ENCODE results near the gene CRHR1.
"Not testable (repeated sequence)": the region's sequence is repeated elsewhere in the genome, so short reads cannot be mapped to it uniquely, and the experiment has no call there.

CRHR1 gene

DNA sequence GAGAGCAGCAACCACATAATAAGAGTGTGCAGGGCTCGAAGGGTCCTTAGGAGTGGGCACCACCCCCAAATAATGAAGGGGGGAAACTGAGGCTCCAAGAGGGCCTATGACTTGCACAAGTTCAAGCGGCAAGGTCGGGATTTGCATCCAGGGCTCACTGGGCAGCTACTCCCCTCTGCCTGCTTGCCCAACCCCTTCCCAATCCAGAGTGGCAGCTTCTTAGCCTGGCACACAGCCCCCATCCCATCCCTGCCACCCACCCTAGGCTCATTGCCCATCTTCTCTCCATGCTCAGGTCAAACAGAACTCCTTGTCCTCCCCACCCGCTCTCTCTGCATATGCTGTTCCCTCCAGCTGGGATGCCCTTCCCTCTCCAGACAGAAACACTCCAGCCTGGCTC, 63.0 kb downstream of the CRHR1 start:
- no peak for DNase-seq

DNA sequence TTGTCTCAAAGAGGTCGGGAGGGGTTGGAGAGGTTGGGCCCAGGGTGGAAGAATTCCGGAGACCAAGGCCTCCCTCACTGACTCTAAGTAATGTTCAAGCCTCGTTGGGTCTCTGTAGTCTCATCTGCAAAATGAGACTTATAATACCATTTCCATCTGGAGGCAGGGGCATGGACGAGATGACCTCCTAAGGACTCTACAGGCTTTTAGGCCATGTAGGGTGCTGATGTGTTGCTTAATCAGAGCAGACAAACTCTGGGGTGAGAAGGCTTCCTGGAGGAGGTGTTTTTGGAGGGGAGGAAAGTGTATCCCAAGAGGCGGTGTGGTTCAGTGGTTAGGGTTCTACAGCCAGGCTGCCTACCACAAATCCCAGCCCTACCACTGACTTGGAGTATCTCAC, 63.6 kb downstream of the CRHR1 start:
- DNase-seq, result no peak

DNA sequence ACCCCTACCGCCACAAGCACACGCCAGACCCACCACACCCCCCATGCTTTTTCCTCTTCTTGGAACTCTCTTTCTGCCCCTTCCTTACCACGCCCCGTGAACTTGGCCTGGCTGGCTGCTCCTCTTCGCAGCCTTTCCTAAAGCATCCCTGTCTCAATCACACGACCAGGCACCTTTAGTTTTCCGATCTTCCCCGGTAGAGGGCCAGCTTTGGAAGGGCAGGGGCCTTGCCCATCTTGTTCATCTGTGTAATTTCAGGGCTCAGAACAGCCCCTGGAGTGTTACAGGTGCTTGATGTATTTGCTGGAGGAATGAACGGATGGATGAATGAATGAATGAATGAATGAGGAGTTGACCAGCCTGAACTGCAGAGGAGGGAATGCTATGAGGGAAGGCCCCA, 64.3 kb downstream of the CRHR1 start:
- no peak for DNase-seq

DNA sequence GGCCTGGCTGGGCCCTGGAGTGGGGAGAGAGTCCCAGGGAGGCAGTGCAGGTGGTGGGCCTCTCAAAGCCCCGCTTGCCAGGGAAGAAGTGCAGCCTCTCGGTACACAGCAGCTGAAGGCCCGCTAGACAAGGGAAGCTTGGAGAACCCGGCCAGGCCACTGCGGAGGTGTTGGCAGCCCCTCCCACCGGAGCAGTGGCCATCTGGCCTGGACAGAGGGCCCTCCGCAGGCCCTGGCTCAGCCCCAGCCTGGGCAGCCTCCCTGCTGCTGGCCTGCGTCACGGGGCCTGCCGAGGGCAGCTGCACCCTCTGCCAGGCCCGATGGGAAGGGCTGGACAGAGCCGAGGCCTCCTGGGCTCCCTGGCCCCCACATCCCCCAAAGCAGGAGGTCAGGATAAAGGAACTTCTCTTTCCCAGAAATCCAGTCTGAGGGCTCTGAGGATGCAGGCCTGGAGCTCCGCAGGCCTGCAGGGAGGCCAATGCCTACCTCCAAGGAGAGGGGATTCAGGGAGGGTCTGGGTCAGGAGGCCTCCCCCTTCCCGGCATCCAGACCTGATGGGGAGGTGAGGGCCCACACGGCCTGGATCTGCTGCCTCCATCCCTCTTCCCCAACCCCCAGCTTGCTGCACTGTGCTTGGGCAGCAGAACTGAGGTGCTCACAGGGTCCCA, 64.9 kb downstream of the CRHR1 start:
- DNase-seq, result no peak

DNA sequence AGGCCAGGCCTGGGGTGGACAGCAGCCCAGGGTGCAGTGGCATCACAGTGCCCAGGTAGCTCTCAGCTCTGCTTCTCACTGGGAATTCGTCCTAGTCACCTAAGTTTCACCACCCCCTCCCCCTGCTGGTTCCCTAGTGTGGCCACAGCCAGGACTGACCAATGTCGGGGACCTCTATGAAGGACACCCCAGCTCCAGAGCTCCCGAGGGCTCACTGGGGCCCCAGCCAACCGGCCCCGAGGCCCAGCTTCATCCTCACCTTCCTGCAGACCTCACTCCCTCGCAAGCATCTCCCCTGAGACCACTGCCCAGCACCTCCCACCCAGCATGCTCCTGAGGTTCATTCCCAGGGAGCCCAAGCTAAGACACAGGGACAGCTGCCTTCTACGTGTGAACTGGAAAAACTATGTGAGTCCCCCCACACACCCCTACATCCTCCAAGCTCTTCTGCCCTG, 65.4 kb downstream of the CRHR1 start:
- no peak for DNase-seq

DNA sequence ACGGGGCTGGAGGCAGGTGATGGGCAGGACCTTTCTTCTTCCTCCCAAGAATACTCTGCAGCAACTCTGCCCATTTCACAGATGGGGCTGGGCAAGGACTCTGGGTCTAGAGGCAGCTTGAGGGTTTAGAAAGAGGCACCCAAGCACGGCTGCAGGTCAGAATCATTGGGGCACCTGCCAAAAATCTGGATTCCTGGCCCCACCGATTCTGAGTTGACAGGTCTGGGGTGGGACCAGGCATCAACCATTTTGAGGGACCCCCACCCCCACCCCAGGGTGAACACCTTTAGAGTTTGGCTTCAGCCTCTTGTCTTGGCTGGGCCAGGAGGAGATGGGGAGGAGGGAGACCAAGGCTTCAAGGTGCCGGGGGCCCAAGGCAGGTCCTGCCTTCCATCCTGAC, 65.9 kb downstream of the CRHR1 start:
- DNase-seq, result no peak

DNA sequence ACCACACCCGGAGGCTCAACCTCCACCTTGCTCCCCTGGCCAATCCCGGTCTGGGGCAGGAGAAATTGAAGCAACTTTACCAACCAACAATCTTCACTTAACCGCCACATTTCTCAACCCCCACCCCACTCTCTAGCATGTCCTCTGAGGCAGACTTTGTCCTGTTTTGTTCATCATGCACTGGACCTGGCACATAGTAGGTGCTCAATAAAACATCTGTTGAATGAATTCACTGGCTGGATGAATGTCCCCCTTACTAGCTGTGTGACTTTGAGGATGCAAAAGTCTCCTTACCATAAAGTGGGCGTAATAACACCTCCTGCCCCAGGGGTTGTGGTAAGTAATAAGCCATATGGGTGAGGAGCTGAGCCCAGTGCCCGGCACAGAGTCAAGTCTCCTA, 66.3 kb downstream of the CRHR1 start:
- DNase-seq, result no peak

DNA sequence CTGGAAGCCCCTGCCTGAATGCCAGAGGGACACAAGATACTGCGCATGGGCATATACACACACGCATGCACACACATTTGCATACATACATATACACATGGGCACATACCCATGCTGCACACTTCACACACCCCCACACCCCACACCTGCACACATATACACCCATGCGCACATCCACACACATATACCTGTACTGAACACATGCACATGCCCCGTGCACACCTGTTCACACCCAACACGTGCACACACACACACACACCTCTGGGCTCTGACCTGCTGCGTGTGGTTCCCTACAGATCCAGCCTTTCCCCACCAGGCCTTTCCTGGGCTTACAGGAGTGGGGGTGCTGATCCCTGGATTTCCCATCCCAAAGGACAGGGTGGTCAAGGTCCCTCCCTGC, 66.9 kb downstream of the CRHR1 start:
- DNase-seq, result no peak

DNA sequence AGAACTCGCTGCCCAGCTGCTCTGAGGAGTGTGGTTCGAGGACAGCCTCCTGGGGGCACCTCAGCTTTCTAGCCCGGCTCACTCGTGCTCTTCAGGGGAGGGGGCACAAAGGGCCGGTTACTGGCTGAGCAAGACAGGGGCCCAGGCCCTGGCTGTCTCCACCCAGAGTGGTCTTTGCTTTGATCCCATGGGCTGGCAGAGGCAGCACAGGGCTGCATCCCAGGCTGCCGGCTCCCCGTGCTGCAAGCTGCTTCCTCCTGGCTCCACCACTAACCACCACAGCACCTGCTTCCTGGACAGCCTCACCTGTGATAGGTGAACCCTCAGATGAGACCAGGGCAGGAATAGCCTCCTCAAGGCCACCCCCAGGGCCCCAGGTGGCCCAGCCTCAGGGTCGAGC, 67.3 kb downstream of the CRHR1 start:
- DNase-seq, result no peak

DNA sequence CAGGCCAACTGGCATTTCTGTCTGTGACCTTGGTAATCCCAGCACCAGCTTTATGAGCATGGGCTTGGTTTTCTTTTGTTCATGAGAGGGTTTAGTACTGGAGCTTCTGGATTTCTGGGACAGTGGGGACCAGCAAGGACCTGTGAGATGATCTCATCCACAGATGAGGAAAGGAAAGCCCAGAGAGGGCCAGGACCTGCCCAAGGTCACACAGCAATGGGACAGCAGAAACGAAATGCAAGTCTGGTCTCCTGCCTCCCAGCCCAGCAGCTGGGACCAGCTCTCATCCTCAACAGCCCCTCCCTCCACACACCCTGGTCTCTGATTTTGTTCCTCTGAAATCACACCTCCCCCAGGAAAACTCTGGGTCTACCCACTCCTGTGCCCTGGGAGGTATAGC, 67.8 kb downstream of the CRHR1 start:
- no peak for DNase-seq

DNA sequence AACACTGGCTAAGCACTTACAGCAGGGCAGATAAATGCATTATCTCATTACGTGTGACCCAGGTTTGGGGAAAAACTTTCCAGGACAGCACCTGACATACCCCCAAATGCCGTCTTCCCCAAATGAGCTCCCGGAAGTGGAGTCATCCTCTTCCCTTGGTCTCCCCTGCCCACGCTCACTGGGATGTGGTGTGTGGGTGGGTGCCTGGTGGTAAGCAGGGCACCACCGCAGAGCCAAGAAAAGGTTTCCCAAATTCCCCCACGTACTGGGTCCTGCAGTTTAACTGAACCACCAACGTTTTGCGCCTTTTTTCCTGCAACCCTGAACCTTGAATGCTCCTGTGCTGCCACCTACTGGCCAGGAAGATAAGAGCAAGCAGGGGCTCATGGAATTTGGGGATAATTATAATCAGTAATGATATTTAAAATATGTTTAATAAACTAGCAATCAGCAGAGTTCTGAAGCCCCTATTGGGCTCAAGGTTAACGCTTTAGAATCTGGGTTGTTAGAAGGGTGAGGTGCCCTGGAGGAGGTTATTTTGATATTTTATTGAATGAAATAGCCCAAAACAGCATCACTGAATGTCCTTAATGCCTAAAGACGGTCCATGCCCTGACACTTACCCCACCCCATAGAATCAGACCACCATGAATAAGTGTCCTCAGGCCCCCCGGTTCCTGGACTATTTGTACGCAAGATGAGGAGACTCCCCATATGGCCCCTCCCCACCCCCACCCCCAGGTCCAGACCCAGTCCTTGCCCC, 68.6 kb downstream of the CRHR1 start:
- DNase-seq, result peak; percentile 59

DNA sequence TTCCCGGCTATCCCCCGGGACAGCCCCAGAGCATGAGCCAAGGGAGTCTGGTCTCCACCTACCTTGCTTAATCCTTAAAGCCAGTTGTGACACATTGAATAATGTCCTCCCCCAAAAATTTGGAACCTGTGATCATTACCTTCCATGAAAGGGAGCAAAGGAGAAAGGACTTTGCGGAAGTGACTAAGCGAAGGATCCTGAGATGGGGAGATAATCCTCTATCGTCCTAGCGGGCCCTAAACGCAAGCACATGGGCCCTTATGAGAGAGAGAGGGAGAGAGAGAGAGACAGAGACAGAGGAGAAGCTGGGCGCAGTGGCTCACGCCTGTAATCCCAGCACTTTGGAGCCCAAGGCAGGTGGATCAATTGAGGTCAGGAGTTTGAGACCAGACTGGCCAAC, 70.1 kb downstream of the CRHR1 start:
- no peak for DNase-seq

DNA sequence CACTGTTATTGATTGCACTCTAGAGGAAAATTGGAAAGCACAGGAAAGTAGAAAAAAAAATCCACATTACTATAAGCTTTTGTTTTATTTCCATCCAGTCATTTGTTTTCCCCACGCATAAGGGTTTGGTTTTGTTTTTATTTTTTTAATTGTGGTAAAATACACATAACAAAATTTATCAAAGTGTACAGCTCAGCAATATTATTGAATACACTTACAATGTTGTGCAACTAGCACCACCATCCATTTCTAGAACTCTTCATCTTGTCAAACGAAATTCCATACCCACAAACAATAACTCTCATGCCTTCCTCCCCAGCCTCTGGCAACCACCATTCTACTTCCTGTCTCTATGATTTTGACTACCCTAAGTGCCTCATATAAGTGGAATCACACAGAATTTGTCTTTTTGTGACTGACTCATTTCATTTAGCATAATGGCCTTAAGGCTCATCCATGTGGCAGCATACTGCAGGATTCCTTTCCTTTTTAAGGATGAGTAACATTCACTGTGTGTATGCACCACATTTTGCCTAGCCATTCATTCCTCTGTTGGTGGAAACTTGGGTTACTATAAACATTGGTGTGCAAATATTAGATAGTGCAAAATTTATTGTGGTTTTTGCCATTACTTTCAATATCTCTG, 71.7 kb downstream of the CRHR1 start:
- DNase-seq, result no peak

DNA sequence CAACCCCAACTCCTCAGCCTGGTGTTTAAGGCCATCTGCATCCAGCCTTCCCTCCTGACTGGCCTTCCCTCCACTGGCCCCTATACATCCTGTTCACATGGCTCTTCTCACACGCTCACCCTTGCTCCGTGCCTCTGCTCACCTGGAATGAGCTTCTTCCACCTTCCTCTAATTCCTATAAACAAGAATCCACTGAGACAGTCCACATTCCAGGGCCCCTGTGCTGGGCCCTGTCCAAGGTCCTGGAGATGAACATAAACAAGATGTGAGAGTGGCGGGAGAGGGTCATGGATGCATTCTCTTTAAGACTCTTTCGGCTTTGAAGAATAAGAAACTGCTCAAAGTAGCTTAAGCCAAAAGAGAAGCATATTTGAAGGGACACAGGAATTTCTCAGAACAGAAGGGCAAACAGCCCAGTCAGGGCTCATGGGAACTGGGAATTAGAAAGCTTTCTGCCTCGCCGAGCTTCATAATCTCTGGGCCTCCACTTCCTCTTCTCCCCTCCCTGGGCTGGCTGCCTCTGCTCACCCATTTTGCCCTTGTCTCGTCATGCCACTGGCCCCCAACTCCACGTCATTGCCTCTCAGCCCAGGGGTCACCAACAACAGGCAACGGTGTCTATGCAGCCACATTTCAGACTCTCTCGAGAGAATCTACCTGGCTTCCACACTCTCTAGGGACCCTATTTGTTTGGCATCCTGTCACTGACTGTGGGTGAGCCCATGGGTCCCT, 74.0 kb downstream of the CRHR1 start:
- DNase-seq, result no peak

DNA sequence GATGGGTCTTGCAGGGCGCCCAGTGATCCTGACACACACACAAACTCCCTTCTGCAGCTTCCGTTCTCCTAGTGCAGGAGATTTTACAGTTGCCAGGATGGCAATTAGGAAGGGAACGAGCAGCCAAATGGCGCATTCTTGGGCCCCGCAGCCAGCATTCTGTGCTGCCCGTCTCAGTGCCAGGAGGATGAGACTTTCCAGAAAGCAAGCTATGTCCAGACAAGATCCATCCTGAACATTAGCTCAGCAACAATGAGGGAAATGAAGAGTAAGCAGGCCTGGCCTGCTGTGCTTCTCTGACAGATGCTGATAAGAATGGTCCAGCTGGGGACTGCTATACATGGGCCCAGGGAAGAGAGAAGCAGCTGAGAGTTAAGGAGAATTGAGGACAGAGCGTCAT, 77.0 kb downstream of the CRHR1 start:
- DNase-seq, result no peak

DNA sequence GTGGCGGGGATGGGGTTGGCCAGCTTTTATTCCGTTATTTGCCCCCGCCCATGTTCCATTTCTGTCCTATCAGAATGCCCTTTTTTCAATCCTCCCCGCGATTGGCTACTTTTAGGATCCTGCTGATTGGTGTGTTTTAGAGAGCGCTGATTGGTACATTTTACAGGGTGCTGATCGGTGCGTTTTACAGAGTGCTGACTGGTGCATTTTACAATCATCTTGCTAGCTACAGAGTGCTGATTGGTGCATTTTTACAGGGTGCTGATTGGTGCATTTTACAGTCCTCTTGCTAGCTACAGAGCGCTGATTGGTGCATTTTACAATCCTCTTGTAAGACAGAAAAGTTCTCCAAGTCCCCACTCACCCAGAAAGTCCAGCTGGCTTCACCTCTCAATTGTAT, 78.0 kb downstream of the CRHR1 start:
- DNase-seq, result not testable (repeated sequence)

DNA sequence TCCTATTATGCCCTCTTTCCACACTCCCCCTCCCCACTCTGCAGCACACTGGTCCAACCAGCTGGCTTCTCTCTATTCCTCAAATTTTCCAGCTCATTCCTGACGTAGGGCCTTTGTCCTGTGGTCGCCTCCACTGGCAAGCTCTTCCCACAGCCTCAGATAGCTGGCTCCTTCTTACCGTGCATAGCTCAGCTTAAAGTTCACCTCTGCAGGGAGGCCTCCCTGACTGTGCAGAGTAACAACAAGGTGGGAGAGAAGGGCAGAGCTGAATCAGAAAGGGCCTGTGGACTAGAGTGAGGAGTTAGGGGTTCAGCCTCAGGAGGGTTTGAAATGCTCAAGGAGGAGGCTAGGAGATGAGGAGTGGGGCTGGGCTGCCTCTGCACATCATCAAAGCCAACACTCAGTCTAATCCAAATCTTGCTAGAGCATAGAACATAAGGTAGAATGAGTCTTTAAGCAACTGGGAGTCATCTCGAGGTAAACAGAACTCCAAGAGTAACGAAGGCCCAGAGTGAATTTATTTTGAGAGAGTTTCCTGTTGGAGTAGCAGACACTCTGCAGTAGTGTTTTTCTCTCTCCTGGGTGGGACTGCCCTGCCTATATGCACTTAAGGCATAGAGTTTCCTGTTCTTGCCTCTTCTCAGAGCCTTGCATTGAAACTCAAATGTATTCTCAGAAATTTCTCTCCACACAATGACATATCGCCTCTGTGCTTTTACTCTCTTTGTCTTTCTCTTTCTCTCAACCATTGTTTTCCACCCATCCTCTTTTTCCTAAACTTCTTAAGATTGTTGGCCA, 79.9 kb downstream of the CRHR1 start:
- DNase-seq, result no peak

DNA sequence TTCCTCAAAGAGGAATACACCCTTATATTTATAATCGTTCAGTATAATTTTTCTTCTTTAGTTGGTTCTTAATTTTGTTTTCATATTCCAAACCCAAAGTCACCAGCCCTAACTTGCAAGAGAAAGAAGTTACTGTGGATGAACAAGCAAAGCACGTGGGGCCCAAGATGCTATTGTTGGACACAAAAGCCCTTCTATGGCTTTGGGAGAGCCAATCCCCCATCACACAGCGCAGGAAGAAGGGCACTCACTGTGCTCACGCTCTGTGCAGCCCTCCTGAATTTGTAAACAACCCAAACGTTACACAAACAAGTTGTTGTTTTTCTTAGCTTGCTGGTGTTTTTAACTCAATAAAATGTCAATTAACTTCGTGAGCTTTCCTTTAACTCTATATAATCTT, 83.1 kb downstream of the CRHR1 start:
- DNase-seq, result no peak

DNA sequence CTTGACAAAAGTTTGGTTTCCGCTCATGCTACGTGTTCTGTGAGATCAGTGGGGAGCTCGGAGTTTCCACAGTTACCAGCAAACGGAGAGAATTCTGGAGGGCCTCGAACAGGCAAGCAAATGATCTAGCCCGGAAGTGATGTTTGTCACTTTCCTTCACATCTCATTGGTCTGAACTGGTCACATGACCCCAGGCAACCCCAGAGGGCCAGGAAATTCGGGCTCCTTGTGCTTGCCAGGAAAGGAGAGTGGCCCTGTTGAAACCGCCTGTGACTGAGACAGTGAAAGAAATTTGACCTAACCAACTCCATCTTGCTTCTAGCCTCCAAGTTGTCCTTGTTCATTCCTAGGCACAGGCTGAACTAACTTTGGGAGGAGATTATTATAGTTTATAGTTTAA, 83.6 kb downstream of the CRHR1 start:
- DNase-seq, result no peak

DNA sequence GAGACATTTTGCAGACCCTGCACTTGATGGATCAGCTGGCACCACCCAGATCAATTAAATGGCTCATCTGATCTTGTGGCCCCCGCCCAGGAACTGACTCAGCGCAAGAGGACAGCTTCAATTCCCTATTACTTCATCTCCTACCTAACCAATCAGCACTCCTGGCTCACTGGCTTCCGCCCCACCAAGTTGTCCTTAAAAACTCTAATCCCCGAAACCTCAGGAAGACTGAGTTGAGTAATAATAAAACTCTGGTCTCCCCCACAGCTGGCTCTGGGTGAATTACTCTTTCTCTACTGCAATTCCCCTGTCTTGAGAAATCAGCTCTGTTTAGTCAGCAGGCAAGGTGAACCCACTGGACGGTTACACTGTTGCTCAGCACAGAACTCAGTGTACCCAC, 84.2 kb downstream of the CRHR1 start:
- DNase-seq, result no peak

DNA sequence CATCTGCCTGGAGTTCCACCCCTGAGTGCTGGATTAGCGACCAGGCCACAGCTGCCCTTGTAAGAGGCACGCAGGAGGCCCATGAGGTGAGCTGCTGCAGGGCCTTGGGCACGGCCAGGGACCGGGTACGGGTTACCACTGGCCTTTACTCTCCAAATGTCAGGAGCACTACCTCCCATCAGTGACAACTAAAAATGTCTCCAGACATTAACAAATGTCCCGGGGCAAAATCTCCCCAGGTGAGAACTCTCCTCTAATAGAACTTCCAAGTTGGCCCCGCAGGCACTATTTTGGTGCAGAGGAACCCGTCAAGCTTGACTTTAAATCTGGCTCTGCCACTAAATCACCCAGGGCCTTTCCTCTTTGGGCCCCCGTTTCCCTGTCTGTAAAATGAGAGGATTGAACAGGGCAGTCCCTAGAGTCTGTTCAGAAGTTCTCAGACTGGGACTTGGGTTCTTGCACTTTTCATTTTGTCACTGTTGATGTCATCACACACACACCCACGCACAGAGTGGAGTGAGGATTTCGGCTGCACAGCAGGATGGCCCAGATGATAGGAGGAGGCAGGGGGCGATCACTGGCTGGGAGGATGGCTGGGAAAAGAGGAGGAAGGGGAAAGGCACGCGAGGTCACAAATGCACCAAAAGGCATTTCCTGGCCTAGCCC, 85.7 kb downstream of the CRHR1 start:
- DNase-seq, result no peak

DNA sequence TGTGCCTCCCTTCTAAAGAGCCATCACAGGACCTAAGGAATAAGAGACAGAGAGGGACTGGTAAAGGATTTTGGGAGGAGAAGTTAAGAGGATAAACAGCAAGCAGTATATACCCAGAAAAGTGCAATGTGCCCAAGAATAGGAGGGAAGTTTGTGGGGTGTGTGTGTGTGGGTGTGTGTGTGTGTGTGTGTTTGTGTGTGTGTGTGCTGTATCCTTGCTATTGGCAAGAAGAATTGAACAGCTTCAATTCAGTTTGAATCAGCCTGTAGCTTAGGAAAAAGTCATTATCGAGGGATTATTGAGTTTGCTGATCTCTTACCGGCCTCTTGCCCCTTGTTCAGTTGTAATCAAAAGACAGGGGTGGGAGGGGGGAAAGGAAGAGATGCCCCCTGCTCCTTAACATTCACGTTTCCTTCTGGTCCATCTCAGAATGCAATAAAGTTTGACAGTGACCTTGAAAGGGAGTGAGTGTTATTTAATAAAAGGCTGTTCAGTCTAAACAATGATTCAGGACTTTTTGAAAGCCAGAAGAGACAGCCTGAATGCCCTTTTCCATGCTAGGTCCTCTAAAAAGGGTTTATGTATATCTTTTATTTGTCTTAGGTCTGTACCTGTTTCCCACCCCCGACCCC, 86.3 kb downstream of the CRHR1 start:
- no peak for DNase-seq
